ENCODE data around the gene INTS6.

INTS6 gene

DNA sequence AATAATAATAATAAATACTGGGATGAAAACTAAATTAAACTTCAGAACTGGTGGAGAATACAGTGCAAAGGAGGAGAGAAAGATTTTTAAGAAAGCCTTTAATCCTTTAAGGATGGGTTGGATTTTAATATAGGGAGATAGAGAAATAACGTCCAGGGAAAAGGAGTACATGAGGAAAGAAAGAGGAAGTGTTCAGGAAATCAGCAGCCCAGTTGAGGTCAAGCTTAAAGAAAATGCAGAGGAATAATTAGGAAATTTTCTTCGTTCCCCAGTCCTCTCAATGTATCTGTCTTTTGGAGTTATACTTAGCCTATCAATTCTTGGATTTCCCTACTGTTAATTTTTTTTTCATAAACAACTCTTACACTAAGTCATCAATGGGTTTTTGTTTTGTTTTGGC, 47.7 kb downstream of the INTS6 start:
- no peak overlapping the region for H3K27ac ChIP-seq
- no peak for DNase-seq (ENCODE audit: low spot score)
- TF ChIP-seq, protein P1, sequence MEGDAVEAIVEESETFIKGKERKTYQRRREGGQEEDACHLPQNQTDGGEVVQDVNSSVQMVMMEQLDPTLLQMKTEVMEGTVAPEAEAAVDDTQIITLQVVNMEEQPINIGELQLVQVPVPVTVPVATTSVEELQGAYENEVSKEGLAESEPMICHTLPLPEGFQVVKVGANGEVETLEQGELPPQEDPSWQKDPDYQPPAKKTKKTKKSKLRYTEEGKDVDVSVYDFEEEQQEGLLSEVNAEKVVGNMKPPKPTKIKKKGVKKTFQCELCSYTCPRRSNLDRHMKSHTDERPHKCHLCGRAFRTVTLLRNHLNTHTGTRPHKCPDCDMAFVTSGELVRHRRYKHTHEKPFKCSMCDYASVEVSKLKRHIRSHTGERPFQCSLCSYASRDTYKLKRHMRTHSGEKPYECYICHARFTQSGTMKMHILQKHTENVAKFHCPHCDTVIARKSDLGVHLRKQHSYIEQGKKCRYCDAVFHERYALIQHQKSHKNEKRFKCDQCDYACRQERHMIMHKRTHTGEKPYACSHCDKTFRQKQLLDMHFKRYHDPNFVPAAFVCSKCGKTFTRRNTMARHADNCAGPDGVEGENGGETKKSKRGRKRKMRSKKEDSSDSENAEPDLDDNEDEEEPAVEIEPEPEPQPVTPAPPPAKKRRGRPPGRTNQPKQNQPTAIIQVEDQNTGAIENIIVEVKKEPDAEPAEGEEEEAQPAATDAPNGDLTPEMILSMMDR (IDR thresholded peaks at IDR 0.05), result no peak
- no peak overlapping the region for H3K4me3 ChIP-seq

DNA sequence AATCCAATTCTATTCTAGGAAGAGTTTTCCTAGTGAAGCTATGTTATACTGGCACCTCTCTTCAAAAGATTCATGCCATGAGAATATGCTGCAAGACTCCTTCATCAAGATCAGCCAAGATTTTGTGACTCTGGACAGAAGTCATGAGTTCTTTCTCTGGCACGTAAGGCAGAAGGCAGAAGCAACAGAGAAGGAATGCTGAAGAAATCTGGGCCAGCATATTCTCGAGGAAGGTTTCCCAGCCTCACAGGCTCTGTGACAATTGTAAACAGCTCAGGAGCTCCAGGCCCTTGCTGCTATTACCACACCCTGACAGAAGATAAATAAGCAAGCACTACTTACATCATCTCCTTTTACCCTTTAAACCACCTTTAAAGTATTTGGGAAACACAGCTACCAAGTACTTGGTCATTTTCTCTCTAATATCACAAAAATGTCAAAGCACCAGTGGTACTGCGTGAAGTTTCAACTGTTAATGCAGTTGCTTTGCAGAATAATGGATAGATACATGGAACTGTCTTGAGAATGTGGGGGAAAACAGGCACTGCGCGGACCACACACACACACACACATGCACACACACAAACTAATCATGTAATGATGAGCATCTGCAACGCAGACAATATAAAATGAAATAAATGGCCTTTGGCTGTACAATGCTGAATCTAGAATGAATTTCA, 55.4 kb downstream of the INTS6 start:
- TF ChIP-seq, protein P1 (IDR thresholded peaks at IDR 0.05), result no peak
- no peak overlapping the region for H3K4me3 ChIP-seq
- H3K27ac ChIP-seq, result peak overlapping the region; percentile 41 to 48
- DNase-seq (ENCODE audit: low spot score), result no peak

DNA sequence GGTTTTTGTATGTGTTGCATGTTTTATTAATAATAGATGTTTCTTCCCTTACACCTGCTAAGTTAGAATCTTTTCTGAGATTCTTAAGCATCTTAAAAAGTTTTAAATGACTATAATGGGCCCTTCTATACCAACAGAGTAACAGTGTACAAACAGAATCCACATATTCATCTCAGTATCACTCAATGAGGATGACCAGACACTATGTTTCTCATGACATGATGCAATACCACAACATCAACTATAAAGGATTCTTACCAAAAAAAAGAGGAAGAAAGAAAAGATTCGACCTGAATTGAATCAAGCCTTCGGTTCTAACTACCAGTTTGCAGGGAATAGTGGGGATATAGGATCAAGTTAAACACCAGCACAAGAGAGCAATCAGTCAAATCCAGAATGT, 56.5 kb downstream of the INTS6 start:
- DNase-seq (ENCODE audit: low spot score), result no peak
- TF ChIP-seq, protein P1 (IDR thresholded peaks at IDR 0.05), result no peak
- Histone ChIP-seq H3K27ac (peak overlapping the region in 1 of 2 donors; percentile 41), H3K4me3 (no peak overlapping the region)

DNA sequence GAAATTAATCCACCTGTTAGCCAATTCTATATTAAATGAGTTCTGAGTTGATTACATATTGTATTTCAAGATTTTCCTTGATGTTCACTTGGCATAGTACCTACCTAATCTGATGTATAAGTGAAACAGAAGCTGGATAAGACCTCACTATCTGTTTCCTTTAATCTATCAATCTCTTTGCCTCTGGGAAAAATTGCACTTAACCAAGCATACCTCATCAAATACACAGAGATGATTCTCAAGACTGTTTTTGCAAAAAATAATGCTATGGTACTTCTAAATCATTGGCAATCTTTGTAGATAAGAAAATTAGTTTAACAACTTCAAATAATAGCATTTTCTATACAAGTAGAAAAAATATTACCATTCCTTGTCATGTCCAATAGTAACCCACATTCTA, 58.1 kb downstream of the INTS6 start:
- no peak overlapping the region for H3K27ac ChIP-seq
- no peak for DNase-seq (ENCODE audit: low spot score)
- TF ChIP-seq, protein P1 (IDR thresholded peaks at IDR 0.05), result no peak
- no peak overlapping the region for H3K4me3 ChIP-seq

DNA sequence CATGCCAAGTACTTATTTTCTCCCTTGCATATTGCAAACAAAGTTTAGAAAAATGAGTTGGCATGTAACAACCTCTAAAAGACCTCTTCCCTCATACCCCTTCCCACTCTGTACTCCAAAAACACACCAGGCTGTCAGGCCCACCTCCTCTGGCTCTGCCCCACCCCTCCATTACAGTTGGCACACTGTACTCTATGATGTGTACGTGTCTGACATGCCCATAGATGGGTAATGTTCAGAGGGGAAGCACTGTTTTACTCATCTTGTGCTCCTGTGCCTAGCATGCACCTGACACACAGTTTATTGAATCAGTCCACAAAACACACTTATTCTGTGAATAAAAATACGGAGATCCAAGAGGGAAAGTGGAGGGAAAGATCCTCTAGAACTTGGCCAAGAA, 67.7 kb downstream of the INTS6 start:
- DNase-seq (ENCODE audit: low spot score), result no peak
- Histone ChIP-seq H3K4me3 (no peak overlapping the region), H3K27ac (no peak overlapping the region)
- TF ChIP-seq, protein P1 (IDR thresholded peaks at IDR 0.05), result no peak

DNA sequence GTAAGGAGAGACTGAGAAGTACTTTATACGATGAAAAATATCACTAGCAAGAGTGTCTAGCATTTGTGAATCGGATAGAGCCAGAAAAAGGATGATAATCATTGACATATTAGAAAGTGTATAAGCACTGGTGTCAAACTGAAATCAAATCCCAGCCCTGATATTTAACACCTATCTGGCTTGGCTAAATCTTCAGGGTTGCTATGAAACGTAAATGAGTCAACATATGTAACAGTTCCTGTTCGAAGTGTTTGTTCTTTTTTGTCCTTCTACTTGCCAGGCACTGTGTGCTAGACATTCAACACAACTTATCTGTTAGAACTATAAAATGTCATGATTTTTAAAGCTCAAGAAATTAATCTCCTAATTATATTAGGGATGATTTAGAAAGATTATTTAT, 72.6 kb downstream of the INTS6 start:
- Histone ChIP-seq H3K4me3 (no peak overlapping the region), H3K27ac (no peak overlapping the region)
- no peak for DNase-seq (ENCODE audit: low spot score)
- TF ChIP-seq, protein P1 (IDR thresholded peaks at IDR 0.05), result no peak

DNA sequence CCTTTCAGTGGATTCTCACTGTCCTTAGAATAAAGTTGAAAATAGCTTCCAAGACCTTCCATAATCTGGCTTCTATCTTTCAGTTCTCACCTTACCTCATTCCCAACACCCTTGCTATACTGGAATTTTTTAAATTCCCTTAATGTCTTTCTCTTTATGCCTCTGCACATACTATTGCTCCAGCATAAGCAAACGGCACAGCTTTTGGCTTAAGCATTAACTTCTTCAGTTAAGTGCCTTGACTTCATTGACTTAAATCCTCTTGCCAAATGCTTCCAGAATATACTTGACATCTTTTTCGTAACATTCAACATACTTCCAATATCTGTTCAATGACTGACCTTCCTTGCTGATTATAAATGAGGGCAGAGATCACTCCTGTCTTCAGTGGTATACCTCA, 79.4 kb downstream of the INTS6 start:
- no peak overlapping the region for H3K27ac ChIP-seq
- TF ChIP-seq, protein P1 (IDR thresholded peaks at IDR 0.05), result no peak
- H3K4me3 ChIP-seq, result no peak overlapping the region
- DNase-seq (ENCODE audit: low spot score), result no peak
